B cell (primary cell): Measurements from ENCODE around the gene RAPGEF6.

Experiments
- EZH2 ChIP-seq: IDR thresholded peaks from 2 replicates; pipeline ENCODE4 v1.6.1; 2012; ENCODE audit warnings: borderline replicate concordance, low read depth, mild to moderate bottlenecking, moderate library complexity, low read length; ENCODE audit not compliant: insufficient read depth, poor library complexity, severe bottlenecking
- TF ChIP-seq, protein P1 (sequence below): fragments of 200-600 bp; IDR thresholded peaks from one replicate; pipeline ENCODE4 v1.8.0; 2022; ENCODE audit warnings: antibody characterized with exemption, mild to moderate bottlenecking

DNA sequence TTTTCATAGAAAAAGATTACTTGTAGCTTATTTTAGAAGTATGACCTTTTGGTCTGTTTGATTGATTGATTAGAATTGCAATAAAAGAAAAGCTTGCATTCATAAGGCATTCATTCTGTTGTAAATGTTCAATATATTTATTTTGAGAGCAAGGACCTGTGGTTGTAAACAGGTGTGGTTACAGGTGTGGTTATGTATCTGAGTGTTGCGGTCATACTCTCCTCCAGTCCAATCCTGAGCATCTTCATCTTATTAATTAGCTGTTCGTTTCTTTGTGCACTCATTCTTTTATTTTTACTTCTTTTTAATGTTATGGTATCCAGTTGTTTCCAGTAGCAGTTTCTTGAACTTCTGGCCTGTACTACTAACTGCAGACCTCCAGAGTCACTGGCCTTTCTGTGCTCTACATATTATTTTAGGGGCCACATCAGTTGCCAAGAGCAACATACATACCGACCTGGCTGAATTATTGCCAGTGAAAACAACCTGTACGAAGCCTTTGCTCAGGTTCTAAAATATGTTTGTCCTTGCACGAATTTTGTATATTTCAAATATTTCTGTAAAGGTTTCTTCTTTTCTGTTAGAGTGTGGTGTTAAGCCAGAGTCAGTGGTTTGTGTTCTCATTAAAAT lies 242.4 kb downstream of the RAPGEF6 start:
- TF ChIP-seq, protein P1, sequence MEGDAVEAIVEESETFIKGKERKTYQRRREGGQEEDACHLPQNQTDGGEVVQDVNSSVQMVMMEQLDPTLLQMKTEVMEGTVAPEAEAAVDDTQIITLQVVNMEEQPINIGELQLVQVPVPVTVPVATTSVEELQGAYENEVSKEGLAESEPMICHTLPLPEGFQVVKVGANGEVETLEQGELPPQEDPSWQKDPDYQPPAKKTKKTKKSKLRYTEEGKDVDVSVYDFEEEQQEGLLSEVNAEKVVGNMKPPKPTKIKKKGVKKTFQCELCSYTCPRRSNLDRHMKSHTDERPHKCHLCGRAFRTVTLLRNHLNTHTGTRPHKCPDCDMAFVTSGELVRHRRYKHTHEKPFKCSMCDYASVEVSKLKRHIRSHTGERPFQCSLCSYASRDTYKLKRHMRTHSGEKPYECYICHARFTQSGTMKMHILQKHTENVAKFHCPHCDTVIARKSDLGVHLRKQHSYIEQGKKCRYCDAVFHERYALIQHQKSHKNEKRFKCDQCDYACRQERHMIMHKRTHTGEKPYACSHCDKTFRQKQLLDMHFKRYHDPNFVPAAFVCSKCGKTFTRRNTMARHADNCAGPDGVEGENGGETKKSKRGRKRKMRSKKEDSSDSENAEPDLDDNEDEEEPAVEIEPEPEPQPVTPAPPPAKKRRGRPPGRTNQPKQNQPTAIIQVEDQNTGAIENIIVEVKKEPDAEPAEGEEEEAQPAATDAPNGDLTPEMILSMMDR: no peak
- no peak for TF ChIP-seq EZH2
